NT2/D1 (cell line): ENCODE measurements around the gene PLA2R1.

Experiments
- DNase-seq: peaks from one replicate; pipeline ENCODE4 v3.0.0-alpha.2; 2011; ENCODE audit warnings: low read depth, low spot score
- H3K27me3 ChIP-seq: 2 replicates; pipeline ENCODE4 v1.6.0; 2011; ENCODE audit warnings: mild to moderate bottlenecking; ENCODE audit not compliant: insufficient read length, insufficient read depth
- H3K36me3 ChIP-seq: 2 replicates; pipeline ENCODE4 v1.6.1; 2011; ENCODE audit warnings: mild to moderate bottlenecking, low read length, mixed read lengths; ENCODE audit not compliant: insufficient read depth, insufficient read length
- H3K4me1 ChIP-seq: 2 replicates; pipeline ENCODE4 v1.5.1; 2011; ENCODE audit not compliant: insufficient read depth, insufficient read length
- H3K4me3 ChIP-seq: 2 replicates; pipeline ENCODE4 v1.5.1; 2011; ENCODE audit warnings: low read depth; ENCODE audit not compliant: insufficient read length
- H3K9ac ChIP-seq: 2 replicates; pipeline ENCODE4 v1.6.0; 2011; ENCODE audit warnings: low read depth; ENCODE audit not compliant: insufficient read length
- H3K9me3 ChIP-seq: 2 replicates; pipeline ENCODE4 v1.5.1; 2011; ENCODE audit warnings: mild to moderate bottlenecking, low read length; ENCODE audit not compliant: insufficient read depth
- SUZ12 ChIP-seq: IDR thresholded peaks from 2 replicates; pipeline ENCODE4 v1.6.1; 2011; ENCODE audit not compliant: insufficient read length, insufficient read depth; ENCODE audit errors: extremely low read depth
- YY1 ChIP-seq: IDR thresholded peaks from 2 replicates; pipeline ENCODE4 v1.6.1; 2011; ENCODE audit not compliant: insufficient read length, insufficient read depth
- ZNF274 ChIP-seq: IDR thresholded peaks from 2 replicates; pipeline ENCODE4 v1.6.1; 2011; ENCODE audit warnings: mild to moderate bottlenecking, low read depth, low read length

Gene PLA2R1

GRCh38 chr2:160062292-160063005 lies at the start of gene PLA2R1:
TSS of gene PLA2R1 (minus strand) at chr2:160062615. CDS start at chr2:160062403, 212 bp downstream.
- Histone ChIP-seq H3K9ac (peak within 1 kb of the TSS; percentile 77), H3K9me3 (peaks cover 19% of the 10 kb centered on the region), H3K27me3 (peaks cover 36% of the 10 kb centered on the region), H3K36me3 (no peaks in the 10 kb centered on the region), H3K4me3 (peak within 1 kb of the TSS; percentile 60), H3K4me1 (peaks cover 13% of the 10 kb centered on the region)
- TF ChIP-seq SUZ12 (no peak), YY1 (no peak), ZNF274 (no peak)
- DNase-seq = peak; percentile 23

- Histone ChIP-seq H3K9me3 (no peaks in the 10 kb centered on the region), H3K27me3 (no peaks in the 10 kb centered on the region), H3K9ac (no peak overlapping the region), H3K4me3 (no peak overlapping the region), H3K4me1 (no peaks in the 10 kb centered on the region), H3K36me3 (no peaks in the 10 kb centered on the region)
- no peak for DNase-seq
- no peak for TF ChIP-seq ZNF274
- no peak for TF ChIP-seq YY1
- no peak for TF ChIP-seq SUZ12
Measured at GRCh38 chr2:160110674-160111239, 48.3 kb upstream of the PLA2R1 start.

GRCh38 chr2:160109939-160110673 lies 47.7 kb upstream of the PLA2R1 start:
- Histone ChIP-seq H3K36me3 (no peaks in the 10 kb centered on the region), H3K4me3 (no peak overlapping the region), H3K9ac (no peak overlapping the region), H3K4me1 (no peaks in the 10 kb centered on the region), H3K27me3 (no peaks in the 10 kb centered on the region), H3K9me3 (no peaks in the 10 kb centered on the region)
- DNase-seq = peak; percentile 58
- no peak for TF ChIP-seq YY1
- TF ChIP-seq ZNF274 = no peak
- TF ChIP-seq SUZ12 = no peak

- Histone ChIP-seq H3K27me3 (no peaks in the 10 kb centered on the region), H3K9ac (no peak overlapping the region), H3K4me3 (no peak overlapping the region), H3K36me3 (no peaks in the 10 kb centered on the region), H3K9me3 (no peaks in the 10 kb centered on the region), H3K4me1 (no peaks in the 10 kb centered on the region)
- no peak for TF ChIP-seq SUZ12
- no peak for TF ChIP-seq ZNF274
- no peak for DNase-seq
Measured at GRCh38 chr2:160109243-160109642, 46.8 kb upstream of the PLA2R1 start.

- no peaks in the 10 kb centered on the region for H3K27me3 ChIP-seq
- no peak overlapping the region for H3K4me3 ChIP-seq
- H3K9me3 ChIP-seq = no peaks in the 10 kb centered on the region
- no peaks in the 10 kb centered on the region for H3K36me3 ChIP-seq
- no peaks in the 10 kb centered on the region for H3K4me1 ChIP-seq
- H3K9ac ChIP-seq = no peak overlapping the region
- DNase-seq = no peak
- TF ChIP-seq SUZ12 = no peak
- no peak for TF ChIP-seq ZNF274
- TF ChIP-seq YY1 = no peak
Measured at GRCh38 chr2:160108646-160109045, 46.2 kb upstream of the PLA2R1 start.

GRCh38 chr2:160105366-160105765 lies 43.0 kb upstream of the PLA2R1 start:
- Histone ChIP-seq H3K27me3 (no peaks in the 10 kb centered on the region), H3K36me3 (no peaks in the 10 kb centered on the region), H3K9ac (no peak overlapping the region), H3K4me3 (no peak overlapping the region), H3K4me1 (no peaks in the 10 kb centered on the region), H3K9me3 (no peaks in the 10 kb centered on the region)
- no peak for DNase-seq
- TF ChIP-seq YY1 (no peak), ZNF274 (no peak), SUZ12 (no peak)

GRCh38 chr2:160104115-160104514 lies 41.7 kb upstream of the PLA2R1 start:
- no peaks in the 10 kb centered on the region for H3K9me3 ChIP-seq
- no peak overlapping the region for H3K9ac ChIP-seq
- no peak for DNase-seq
- TF ChIP-seq ZNF274 = no peak
- TF ChIP-seq YY1 = no peak
- TF ChIP-seq SUZ12 = no peak
- no peak overlapping the region for H3K4me3 ChIP-seq
- no peaks in the 10 kb centered on the region for H3K4me1 ChIP-seq
- no peaks in the 10 kb centered on the region for H3K36me3 ChIP-seq
- H3K27me3 ChIP-seq = no peaks in the 10 kb centered on the region
